Medulla oblongata (tissue), 1 donor: ENCODE results near the gene CD2.

Source experiments
- DNase-seq: peaks from one replicate; pipeline ENCODE4 v3.0.0-alpha.2; 2015; ENCODE audit errors: extremely low spot score

Gene CD2

DNA sequence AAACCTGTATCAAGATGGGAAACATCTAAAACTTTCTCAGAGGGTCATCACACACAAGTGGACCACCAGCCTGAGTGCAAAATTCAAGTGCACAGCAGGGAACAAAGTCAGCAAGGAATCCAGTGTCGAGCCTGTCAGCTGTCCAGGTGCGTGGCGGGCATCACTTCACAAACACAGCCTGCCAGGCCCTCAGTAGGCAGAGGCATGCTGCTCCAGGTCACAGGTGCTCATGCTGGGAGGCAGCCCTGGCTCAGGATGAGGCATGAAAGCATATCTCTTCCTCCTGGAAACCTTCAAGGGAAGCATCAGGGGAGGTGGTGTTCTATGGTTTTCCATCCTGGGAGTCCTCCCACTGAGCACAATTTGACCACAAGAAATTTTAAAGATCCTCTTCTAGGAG is 6.3 kb downstream of the CD2 start:
- no peak for DNase-seq

DNA sequence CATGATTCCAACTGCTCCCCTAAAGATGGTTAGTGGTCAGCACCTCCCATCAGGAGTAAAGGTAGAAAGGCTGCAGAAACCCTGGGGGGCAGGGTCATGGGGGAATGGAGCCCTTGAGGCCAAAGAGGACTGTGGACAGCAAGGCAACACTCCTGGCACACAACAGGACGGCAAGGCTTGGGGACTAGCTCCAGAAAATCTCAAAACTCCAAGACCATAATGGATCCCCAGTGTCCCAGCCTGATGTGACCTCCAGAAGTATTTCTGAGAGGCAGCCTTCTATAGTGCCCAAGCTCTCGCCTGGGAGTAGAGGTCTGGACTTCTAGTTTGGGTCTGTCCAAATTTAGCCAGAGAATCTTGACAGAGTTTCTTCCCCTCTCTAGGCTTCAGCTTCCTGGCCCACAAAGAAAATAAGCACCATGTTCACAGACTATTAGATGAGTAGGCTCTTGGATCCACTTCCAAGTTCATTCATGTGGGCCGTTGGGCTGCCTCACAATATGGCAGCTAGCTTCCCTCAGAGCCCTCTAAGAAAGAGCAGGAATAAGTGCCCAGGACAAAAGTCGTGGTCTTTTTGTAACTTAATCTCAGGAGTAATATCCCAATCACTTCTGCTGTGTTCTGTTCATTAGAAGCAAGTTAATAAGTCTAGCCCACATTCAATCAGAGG is 6.9 kb downstream of the CD2 start:
- DNase-seq, result no peak

DNA sequence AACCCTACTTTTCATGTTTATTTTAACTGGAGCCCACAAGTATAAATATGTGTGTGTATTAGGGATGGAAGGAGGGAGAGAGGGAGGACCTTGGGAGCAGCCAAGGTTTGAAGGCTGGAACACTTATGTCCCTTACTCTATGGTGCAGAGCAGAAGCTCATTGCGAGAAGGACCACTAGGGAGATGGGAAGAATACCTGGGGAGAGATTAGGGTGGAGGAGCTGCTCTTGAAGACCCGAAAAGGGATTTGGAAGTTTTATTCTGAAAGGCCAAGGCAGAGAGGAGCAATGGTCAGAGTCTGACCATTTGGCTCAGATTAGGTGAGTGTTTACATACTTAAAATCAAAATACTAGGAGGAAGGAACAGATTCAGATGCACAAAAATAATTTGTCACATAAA is 8.1 kb downstream of the CD2 start:
- no peak for DNase-seq

DNA sequence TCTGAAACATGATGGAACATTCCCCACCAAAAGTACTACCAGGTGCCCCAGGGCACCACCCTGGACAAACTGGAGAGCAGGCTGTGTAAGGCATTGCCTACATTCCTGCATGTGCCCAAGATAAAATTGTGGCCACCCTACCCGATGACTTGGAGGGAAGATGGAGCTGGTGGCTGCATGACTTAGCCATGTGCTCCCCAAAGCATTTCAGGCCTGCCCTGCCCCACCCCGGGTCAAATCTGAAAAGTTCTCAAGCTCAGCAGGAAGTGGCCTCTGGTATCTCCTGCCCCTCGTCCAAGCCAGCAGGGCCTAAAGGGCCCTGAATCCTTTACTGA is 8.5 kb downstream of the CD2 start:
- DNase-seq, result no peak

DNA sequence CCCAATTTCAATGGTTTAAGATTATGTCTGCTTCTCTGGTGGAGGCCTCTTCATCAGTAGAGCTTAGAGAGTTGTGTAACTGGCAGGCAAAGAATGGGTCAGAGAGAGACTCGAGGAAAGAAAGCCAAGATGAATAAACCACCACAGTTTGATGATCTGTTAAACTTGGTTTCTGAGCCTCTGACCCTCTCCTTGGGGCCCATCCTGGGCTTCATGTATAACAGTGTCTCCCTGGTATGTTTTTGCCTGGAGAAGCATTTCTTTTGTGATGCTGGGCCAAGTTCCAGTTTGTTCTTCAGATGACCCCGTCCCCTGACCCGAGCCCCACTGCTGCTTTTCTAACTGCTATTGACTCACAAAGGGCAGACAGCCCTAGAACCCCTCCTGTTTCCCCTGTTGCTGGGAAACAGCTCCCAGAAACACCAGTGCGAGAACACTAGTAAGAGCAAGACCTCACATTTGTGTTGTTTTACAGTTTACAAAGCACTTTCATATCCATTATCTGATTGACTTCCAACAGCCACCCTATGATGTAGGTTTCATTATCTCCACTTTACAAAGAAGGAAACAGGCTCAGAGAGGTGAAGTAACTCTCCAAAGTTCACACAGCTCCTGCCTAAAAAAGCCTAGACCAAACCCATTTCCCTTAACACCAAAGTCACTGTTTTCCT is 9.0 kb downstream of the CD2 start:
- DNase-seq, result peak; percentile 12

DNA sequence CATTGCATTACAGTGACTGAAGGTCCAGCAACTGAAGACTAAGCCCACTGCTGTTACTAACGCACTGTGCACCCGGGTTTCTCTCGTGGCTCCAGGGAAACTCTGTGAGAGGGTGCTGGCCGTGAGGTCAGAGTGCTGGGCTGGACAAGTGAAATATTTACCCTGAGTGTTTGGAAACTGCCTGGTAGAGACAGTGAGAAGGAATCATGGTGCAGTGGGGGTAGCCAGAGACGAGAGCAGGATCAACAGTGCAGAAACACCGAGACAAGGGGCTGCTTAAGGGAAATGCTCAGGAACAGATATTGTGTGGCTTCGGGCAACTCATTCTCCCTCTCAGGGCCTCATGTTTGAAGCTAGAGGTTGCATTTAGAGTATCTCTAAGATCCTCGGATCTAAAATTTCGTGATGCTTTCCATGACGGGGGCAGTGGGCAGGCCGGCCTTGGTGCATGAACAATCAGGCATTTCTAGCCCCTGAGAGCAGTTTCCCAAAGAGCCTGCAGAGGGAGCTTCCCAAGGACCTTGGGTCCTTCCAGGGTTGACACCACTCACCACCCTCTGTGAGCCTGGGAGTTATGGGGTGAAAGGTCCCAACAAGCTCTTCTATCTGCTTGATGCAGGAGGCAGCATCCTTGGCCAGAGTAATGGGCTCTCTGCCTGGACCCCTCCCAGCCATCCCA is 9.7 kb downstream of the CD2 start:
- peak; percentile 25 for DNase-seq

DNA sequence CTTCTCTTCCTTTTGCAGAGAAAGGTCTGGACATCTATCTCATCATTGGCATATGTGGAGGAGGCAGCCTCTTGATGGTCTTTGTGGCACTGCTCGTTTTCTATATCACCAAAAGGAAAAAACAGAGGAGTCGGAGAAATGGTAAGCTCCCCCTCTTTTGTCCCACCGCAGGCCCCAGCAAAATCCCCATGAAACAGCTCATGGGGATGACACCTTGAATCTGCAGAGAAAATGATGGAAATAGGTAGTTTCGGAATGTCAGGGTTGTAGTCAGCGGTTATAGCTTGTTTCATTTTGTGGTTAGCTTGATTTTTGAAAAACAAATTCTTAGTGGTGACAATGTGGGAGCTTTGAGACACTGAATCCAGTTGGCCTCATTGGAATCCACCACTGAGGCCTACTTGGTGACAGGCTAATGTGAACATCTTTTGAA is 10.3 kb downstream of the CD2 start:
- DNase-seq, result no peak

DNA sequence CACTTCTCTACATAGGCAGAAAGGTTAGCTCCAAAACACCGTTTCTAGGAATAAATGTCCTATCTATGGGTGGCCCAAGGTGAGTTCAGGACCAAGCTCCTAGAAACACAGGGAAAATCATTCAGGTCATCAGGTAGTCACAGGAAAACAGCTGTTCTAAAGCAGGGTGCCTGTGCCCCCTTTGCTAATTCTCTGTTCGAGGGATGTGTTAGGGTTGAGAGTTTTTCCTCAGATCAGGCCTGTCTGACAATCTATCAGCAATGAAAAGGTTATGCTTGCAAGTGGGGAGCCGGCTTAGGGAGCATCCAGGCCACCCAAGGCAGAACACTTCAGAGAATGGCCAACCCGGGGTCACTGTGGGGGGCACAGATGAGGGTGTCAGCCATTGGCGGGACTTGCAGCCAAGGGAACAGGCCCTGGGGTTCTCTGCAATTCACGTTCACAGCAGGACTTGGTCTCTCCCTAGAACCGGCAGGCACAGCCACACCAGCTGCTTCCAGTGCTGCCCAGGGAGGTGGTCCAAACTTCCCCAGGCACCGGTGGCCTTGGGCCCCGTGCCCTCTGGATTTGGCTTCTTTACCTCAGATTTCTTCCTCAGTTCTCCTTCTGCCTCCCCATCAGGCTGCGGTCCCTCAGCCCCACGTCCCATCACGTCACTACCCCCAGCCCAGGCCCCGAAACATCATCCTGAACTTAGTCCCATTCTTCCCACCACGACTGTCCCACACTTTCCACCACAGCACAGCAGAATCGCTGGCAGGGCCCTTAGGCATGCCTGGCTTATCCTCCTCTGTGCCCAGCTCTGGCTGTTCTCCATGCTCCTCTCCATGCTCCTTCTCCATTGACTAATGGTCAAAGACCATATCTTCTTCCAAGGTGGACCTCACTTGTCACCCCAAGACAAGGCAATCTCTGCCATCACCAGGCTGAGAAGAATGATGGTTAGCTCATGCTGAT is 11.0 kb downstream of the CD2 start:
- DNase-seq, result no peak

DNA sequence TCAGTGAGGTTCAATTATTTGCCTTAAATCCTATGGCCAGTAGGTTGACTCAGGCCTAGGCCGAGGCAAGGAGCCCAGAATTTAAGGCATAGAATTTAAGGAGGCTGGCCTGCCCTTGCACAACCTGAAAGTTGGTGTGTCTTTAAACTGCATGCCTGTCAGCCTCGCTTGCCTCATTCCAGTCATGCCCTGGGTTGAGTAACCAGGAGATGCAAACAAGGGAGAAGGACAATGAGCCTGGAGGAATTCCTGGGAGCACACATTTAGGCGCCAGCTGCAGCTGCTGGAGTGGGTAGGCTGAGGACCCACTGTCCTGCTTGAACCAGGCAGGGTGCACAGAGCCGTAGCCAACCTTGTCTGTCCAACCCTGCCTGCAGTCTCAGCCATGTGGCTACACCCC is 11.7 kb downstream of the CD2 start:
- DNase-seq, result no peak

DNA sequence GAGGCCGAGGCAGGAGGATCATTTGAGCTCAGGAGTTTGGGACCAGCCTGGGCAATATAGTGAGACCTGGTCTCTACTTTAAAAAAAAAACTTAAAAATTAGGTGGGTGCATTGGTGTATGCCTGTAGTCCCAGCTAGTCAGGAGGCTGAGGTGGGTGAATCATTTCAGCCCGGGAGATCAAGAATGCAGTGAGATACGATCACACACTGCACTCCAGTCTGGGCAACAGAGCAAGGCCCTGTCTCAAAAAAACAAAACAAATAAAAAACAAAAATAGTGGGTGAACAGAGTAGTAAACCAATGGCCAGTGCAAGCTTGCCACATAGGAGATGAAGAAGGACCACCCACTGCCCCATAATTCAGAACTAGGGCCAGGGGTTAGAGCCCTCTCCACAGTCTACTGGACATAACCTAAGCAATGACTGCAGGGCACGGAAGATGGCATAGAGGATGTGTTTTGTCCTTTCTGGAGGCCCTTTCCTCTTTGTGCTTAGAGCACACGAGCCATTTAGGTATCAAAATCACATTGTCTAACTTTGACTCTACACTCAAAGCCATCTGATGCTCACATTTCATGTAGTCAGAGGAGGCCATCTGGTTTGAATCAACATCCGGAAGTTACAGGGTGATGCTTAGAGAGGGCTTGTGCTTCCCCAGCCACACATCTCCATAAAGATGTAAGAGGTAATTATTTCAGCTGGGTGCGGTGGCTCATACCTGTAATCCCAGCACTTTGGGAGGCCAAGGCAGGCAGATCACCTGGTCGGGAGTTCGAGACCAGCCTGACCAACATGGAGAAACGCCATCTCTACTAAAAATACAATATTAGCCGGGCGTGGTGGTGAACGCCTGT is 12.6 kb downstream of the CD2 start:
- no peak for DNase-seq

DNA sequence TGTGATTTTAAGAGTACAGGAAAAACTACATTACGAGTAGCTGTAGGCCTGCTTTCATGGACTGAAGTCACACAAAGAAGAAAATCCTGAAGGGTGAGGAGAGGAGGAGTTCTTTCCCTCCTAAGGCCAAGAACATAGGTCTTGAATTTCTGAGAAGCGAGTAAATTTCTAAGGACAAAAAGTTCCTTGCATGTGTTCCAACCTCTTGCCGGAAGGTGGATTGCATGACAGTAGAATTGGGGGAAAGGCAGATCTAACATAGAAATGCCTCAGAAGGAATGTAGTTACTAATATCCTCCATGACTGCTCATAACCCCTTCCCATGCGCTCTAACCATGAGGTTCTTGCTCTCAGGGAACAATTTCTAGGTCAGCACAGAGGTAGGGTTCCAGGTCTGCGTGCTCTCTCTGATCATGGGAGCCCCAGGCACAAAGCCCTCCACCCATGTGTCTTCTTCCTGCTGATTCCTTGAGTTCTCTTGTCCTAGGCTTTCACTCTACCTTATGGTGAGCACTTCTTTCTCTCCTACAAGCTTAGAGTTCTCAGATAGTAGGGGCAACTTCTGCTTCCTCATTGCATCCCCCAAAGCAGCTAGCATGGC is 13.7 kb downstream of the CD2 start:
- DNase-seq, result no peak

DNA sequence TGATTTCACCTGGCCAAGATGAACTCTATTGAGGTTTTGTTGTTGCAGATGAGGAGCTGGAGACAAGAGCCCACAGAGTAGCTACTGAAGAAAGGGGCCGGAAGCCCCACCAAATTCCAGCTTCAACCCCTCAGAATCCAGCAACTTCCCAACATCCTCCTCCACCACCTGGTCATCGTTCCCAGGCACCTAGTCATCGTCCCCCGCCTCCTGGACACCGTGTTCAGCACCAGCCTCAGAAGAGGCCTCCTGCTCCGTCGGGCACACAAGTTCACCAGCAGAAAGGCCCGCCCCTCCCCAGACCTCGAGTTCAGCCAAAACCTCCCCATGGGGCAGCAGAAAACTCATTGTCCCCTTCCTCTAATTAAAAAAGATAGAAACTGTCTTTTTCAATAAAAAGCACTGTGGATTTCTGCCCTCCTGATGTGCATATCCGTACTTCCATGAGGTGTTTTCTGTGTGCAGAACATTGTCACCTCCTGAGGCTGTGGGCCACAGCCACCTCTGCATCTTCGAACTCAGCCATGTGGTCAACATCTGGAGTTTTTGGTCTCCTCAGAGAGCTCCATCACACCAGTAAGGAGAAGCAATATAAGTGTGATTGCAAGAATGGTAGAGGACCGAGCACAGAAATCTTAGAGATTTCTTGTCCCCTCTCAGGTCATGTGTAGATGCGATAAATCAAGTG is 14.3 kb downstream of the CD2 start:
- DNase-seq, result no peak

DNA sequence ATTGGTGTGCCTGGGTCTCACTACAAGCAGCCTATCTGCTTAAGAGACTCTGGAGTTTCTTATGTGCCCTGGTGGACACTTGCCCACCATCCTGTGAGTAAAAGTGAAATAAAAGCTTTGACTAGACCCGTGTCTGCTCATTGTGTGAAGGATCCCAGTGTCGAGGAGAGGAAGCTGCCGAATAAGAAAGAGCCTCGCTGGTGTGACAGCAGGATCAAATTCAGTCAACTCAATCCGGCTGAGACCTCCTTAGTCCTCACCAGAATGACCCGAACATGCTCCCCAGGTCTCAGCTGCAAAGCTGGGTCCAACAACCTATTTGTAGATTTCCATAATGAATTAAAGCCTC is 14.8 kb downstream of the CD2 start:
- no peak for DNase-seq

DNA sequence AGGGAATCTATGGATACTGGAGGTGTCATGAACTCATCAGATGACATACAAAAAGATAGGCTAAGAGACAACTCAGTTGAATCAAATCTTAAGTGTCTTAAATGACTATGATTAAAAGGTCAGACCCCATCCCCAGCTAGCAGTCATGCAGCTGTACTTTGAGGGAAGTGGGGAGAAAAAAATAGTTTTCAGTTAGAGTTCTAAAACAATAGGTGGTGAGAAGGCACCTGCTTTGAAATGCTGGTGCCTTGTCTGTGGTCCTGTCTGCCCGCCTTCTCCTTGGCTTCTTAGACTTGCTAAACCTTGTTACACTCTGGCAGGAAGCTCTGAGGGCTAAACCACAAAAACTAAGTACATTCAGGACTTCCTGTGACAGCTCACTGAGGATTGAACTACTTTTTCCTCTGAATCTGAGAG is 15.3 kb downstream of the CD2 start:
- no peak for DNase-seq

DNA sequence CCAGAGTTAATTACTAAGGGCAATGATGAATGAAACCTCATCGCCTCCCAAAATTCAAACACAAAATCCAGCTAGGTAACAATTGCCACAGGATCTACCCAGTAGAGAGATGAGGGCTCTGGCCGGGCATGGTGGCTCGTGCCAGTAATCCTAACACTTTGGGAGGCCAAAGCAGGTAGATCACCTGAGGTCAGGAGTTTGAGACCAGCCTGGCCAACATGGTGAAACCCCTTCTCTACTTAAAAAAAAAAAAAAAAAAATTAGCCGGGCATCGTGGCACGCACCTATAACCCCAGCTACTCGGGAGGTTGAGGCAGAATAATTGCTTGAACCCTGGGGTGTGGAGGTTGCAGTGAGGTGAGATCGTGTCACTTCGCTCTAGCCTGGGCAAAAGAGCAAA is 15.8 kb downstream of the CD2 start:
- no peak for DNase-seq

DNA sequence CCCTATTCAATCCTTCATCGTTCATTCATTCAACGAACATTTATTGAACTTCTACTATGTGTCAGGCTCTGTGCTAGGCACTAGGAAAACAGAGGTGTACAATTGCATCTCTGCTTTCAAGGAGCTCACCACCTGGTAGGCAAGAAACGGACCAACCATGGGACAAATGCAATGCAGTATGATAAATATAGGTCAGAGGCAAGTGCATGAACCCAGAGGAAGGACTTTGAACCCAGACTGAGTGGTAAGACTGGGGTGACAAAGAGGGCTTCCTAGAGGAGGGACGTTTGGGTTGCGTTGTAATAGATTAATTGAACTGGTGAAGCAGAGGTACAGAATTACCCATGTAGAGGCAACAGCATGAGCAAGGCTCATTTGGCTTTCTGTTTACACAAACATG is 16.4 kb downstream of the CD2 start:
- no peak for DNase-seq

DNA sequence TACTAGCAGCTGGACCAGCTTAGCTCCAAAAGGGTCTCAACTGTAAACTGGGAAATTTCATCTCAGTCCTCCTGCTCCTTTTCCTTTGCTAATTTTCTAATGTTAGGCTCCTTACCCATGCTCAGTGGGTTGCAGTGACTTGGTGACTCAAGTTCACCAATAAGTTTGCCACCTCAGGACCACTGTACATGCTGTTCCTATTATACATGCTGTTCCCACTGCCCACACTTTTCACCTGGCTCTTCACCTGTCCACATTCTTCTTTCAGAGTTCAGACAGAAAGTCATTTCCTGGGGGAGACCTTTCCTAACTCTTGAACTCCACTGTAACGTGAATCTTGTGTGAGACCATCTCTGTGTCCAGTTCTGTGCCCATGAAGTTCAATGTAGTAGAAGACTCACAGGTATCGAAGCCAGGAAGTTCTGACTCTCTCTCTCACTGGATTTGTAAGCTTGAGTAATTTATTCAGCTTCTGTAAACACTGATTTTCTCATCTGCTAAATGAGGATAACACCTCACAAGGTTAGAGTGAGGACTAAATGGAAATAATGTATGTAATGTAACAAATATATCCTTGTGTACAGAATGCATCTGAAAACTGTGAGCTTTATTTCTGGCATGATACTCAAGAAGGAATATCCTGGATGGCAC is 17.9 kb downstream of the CD2 start:
- no peak for DNase-seq

DNA sequence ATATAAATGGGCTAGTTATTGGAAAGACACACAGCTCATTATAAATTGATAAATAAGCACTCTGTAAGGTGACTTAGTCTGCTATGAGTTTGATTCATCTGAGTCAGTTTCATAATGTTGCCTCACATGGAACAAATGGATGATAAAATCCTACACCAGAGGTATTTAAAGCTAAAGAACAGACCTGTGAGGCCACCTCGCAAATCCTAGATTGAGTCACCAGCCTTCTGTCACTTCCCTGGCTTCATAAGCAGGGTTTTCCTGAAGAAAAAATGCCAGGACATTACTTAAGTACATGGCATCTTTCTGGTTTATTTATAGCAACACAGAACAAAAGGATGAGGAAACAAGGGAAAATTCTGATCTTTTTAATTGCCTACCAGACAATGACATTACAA is 18.4 kb downstream of the CD2 start:
- DNase-seq, result no peak

DNA sequence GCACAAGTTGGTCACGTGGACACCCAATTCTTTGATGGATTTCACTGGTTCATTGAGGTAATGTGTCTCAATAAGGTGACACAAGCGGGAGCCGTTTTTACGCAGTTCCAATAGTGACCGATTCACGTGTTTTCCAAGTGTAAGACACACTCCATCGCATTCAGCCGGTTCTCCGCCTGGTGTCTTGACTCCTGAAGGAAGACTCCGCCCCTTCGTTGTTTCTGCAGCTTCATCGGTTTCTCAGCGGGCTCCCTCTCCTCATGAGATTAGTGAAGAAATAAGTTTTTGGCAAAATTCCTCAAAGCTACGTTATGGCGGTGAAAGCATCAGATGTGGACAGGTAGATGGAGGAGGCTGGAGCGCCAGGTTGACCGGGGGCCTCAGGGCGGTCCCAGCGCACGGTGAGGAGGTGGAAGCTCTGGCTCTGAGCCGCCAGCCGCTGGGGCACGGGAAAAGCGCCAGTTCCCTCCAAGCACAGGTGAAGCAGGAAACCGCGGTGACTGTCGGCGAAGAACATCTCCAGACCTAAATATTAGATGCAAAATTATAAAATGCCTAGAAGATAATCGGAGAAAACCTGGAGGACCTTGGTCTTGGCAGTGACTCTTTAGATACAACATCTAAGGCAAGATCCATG is 21.0 kb downstream of the CD2 start:
- no peak for DNase-seq
